Measurements from ENCODE around the gene PPP2R2B. TPM values are rescaled to one million over a fixed set of nuclear protein-coding genes. Genes with fewer than 3 reads are reported as not detected.
A peak's percentile ranks its signal among the peaks of the same experiment; 100 is the strongest.

Gene PPP2R2B
- total RNA-seq, 1 donor: not detected

GRCh38 chr5:146877783-146878475, 628 bp downstream of the PPP2R2B start:
- no peak for TF ChIP-seq CTCF (IDR thresholded peaks at IDR 0.05; ENCODE audit: insufficient read depth, low read length)
- peak; percentile 4 for DNase-seq (ENCODE audit: low read depth)
- H3K4me3 ChIP-seq (ENCODE audit: low read depth, low read length): peak overlapping the region; percentile 56

GRCh38 chr5:146877178-146877681, 1.3 kb downstream of the PPP2R2B start:
- peak overlapping the region; percentile 13 for H3K4me3 ChIP-seq (ENCODE audit: low read depth, low read length)
- DNase-seq (ENCODE audit: low read depth): no peak
- TF ChIP-seq CTCF (IDR thresholded peaks at IDR 0.05; ENCODE audit: insufficient read depth, low read length): no peak

- no peak for TF ChIP-seq CTCF (IDR thresholded peaks at IDR 0.05; ENCODE audit: insufficient read depth, low read length)
- no peak overlapping the region for H3K4me3 ChIP-seq (ENCODE audit: low read depth, low read length)
- no peak for DNase-seq (ENCODE audit: low read depth)
These were observed 5.2 kb downstream of the PPP2R2B start for GRCh38 chr5:146873186-146873917.

GRCh38 chr5:146872188-146872587, 6.4 kb downstream of the PPP2R2B start:
- no peak for TF ChIP-seq CTCF (IDR thresholded peaks at IDR 0.05; ENCODE audit: insufficient read depth, low read length)
- H3K4me3 ChIP-seq (ENCODE audit: low read depth, low read length): no peak overlapping the region
- DNase-seq (ENCODE audit: low read depth): no peak

- no peak for TF ChIP-seq CTCF (IDR thresholded peaks at IDR 0.05; ENCODE audit: insufficient read depth, low read length)
- no peak for DNase-seq (ENCODE audit: low read depth)
- no peak overlapping the region for H3K4me3 ChIP-seq (ENCODE audit: low read depth, low read length)
These were observed 10.4 kb downstream of the PPP2R2B start for GRCh38 chr5:146867996-146868708.

GRCh38 chr5:146866263-146866662, 12.3 kb downstream of the PPP2R2B start:
- TF ChIP-seq CTCF (IDR thresholded peaks at IDR 0.05; ENCODE audit: insufficient read depth, low read length): no peak
- no peak overlapping the region for H3K4me3 ChIP-seq (ENCODE audit: low read depth, low read length)
- no peak for DNase-seq (ENCODE audit: low read depth)
